GM18873 (cell line): ENCODE data around the gene RPRD1A.
"Not testable (repeated sequence)": the region's sequence is repeated elsewhere in the genome, so short reads cannot be mapped to it uniquely, and the experiment has no call there.

Experiments
- ATAC-seq: cut with Tn5 transposase; IDR thresholded peaks from one replicate; pipeline ENCODE4 v1.9.1; 2021; ENCODE audit warnings: mild to moderate bottlenecking, moderate library complexity, moderate number of reproducible peaks; ENCODE audit not compliant: unreplicated experiment, low FRiP score

Gene RPRD1A, protein sequence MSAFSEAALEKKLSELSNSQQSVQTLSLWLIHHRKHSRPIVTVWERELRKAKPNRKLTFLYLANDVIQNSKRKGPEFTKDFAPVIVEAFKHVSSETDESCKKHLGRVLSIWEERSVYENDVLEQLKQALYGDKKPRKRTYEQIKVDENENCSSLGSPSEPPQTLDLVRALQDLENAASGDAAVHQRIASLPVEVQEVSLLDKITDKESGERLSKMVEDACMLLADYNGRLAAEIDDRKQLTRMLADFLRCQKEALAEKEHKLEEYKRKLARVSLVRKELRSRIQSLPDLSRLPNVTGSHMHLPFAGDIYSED

DNA sequence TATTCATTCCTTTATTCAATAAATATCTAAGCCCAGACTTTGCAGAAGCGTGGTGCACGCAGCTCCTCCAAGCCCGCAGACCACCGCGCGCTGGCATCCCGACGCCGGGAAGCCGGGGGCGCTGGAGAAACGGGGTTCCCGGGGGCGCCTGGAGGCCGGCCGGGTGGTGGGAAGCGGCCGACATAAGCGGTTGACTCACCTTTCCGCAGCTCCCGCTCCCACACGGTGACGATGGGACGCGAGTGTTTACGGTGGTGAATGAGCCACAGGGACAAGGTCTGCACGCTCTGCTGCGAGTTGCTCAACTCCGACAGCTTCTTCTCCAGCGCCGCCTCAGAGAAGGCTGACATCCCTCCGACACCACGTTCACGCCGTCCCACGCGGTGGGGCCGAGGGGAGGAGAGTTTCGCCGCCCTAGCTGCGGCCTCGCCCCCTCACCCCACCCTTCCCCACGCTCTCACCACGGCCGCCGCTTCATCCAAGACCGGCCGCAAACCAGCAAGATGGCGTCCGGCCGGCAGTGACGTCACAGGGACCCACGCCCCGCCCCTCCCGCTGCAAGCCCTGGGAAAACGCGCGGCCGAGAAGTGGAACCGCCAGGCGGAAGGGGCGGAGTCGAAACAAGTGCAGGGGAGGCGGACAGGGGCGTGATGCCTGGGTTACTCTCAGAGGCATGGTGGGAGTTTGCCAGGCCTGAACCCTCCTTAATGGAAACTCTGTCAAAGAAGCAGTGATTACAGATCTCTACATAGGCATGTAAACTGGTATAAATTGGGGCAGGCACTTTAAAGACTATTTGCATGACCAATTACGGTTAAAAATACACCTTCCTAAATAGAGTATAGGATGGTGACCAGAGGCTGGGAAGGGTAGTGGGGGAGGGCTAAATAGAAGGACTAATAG lies at the start of gene RPRD1A:
TSS of gene RPRD1A (minus strand) at position 505 of the 903 bp plus-strand sequence. CDS start at position 350, 155 bp downstream.
- ATAC-seq, result peak; percentile 91

DNA sequence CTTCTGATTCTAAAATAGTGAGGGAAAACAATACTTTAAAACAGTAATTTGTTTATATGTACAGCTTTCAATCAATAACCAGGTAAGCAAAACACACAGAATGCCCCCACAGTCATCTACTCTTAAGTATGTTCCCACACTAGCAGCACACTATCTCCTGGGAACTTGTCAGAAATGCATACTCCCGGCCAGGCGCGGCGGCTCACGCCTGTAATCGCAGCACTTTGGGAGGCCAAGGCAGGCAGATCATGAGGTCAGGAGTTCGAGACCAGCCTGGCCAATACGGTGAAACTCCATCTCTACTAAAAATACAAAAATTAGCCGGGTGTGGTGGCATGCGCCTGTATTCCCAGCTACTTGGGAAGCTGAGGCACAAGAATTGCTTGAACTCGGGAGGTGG lies 49.4 kb upstream of the RPRD1A start:
- ATAC-seq, result not testable (repeated sequence)

DNA sequence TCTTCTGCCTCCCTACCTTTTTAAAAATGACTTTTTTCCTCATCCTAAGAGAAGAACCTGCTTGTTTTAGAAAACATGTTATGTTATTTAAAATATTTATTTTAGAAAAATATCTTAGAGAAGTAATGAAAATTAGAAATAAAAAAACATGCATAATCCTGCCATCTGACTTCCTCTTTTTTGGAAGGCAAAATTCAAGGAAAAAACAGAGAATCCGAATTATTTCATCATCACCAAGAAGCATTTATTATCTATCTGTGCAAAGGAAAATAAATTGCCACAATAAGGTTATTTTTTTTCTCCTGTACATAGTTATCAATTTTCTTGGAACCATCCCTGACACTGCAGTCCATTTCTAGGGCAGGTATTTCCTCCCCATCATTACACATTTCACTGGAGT lies 47.4 kb upstream of the RPRD1A start:
- no peak for ATAC-seq

DNA sequence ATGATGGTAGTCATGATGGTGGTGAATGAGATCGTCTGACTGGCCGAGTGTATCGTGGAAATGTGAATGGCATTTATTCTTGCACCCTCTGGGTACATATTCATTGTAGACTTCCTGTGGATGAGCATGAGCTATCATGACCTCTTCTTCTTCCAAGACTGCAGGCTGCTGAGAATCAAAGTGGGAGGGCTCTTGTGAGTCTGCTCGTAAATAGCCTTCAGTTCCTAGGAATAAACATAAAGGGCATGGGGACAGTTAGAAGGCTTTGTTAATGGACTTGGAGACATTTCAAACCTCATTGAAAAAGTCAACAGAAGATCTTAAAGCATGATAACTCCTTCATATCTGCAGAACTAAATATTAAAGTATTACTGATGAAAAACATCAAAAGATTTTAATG lies 46.9 kb upstream of the RPRD1A start:
- no peak for ATAC-seq

DNA sequence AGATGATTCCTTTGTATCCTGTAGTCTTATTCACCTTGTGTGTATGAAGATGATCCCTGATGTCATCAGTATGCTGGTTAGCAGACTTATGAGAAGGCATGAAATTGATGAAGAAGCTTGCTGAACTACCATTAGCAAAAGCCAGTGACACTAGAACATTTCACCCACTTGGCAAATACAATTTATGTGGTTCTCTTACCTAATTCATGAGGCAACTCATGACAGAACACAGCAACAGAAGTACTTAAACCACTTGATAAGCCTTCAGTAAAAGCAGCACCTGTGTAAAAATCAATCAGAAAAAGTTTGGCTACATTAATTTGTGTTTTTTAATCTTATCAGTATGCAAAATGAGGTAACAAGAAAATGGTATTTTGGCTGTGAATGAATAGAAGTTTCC lies 44.9 kb upstream of the RPRD1A start:
- ATAC-seq, result no peak

DNA sequence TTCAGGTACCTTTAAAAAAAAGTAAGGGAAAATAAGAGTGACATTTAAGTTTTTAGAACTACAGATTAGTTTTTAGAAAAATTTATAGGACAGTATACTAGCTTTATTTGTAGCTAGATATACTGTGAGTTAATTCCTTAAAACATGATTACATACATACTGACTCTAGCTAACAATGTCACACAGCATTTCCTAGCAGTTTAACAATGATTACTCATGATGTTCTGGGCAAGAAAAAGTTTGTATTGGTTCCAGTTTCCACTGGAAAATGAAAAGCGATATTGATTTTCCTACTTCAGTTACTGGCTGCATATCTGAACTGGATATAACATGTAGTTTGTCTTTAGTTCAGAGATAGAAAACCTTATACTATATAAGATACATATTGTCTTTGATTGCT lies 42.4 kb upstream of the RPRD1A start:
- no peak for ATAC-seq

DNA sequence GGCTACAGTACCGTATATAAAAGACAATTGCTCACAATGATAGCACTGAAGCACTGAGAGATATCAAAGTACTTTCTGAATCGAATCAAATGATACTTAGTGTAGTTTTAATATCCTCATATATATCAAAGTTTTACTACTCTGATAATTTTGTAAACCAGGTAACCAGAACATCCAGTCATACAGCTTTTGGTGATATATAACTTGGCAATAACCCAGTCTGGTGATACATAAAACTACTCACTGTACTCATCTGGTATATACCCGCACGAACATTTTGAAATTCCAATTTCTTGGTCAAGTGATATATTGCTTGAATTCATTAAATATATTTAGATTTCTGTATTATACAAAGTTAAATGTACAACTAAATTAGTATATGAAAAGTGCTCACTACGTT lies 41.2 kb upstream of the RPRD1A start:
- no peak for ATAC-seq

DNA sequence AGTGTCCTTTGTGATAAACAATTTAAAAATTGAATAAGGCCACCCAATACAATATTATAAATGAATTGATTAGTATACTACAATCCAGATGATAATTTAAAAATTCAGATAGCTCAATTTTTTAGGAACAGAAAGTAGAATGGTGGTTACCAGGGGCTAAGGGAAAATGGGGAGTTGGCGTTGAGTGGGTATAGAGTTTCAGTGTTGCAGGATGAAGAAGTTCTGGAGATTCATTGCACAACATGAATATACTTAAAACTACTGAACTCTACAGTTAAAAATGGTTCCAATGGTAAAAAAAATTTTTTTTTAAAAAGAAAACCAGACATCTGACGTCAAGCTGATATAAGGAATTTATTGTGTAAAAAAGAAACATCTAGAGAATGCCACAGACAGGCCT lies 40.8 kb upstream of the RPRD1A start:
- no peak for ATAC-seq

DNA sequence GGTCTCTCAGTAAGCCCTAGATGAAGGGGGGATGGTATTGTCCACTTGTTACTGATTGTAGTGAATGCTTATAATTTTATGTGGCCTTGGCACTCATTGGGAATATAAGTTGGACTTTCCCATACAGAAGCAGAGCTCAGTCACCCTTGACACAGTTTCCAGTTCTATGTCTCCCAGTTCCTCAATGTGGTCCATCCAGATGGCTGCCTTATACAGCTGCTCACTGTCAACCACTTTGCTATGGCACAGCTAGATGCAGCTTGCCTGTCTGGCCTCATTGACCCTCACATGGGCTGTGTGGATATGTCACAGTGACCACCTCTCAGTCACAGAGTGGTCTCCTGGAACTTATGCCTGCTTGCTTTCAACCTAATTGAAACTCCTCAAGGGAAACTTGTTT lies 40.1 kb upstream of the RPRD1A start:
- ATAC-seq, result no peak

DNA sequence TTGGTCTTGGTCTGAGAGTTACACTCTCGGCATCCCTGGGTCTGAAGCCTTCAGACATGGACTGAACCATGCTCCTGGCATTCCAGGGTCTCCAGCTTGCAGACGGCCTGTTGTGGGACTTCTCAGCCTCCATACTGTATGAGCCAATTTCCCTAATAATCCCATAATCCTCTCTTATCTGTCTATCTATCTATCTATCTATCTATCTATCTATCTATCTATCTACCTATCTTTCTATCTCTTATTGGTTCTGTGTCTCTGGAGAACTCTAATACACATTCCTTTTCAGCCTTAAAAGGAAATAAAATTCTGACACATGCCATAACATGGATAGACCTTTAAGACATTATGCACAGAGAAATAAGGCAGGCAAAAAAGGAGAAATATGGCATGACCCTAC lies 37.4 kb upstream of the RPRD1A start:
- no peak for ATAC-seq

DNA sequence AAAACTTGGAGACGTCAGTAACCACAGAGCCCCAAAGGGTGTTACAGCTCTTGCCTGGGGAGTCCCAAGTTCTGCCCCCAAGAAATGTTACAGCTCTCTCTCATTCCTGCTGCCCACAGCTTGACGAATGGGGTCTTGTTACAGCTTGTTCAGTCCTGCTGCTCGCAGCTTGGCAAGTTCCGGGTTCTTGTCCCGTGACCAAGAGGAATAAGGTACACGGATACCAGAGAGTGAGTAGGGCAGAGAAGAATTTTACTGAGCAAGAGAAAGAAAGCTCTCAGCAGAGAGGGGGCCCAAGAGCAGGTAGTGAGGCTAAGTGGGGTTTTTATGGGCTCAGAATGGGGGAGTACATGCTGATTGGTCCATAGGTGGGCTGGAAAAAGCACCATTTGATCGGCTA lies 34.6 kb upstream of the RPRD1A start:
- no peak for ATAC-seq

DNA sequence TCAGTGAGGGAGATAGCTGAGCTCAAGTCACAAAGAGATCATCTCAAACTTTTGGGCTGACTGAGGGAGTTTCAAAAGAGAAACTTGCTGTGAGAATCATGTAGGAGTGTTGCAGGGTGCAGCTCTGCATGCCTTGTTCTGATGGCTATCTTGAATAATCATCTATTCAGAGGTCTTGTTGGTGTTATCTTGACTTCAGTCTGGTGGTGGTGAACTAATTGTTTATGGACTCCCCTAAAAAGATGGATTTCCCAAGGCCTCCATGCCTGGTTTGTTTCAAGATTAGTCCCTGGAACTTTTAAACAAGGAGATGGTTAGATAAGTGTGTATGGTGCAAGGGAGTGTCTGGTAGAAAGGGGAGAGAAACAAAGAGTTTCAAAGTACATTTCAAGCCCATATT lies 32.0 kb upstream of the RPRD1A start:
- no peak for ATAC-seq

DNA sequence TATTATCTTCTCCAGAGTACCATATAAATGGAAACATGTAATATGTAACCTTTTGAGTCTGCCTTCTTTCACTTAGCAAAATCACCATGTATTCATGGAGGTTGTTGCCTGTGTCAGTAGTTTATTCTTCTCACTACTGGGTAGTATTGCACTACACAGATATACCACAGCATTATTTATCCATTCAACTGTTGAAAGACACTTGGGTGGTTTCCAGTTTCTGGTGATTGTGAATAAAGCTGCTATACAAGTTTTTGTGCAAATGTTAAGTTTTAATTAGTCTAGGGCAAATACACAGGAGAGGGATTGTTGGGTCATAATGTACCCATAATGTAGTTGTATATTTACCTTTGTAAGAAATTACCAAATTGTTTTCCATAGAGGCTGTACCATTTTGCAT lies 29.6 kb upstream of the RPRD1A start:
- no peak for ATAC-seq

DNA sequence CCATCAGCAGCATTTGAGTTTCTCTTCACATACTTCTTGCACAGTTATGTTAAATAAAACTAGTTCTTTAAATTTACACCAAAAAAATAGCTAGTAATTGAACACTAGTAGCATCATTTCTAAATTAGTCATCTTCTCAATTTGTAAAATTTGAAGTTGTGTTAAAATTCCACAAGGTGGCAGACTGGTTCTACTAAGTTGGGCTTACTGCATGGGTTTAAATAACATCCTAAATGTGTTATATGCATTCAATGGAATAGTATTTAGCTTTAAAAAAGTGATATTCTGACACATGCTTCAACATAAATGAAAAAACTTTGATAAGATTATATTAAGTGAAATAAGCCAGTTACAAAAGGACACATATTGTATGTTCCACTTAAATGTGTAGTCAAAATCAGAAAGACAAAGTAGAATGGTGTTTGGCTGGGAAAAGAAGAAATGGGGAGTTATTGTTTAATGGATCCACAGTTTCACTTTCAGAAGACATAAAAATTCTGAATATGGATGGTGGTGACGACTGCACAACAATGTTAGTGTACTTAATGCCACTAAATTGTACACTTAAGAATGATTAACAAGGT lies 28.7 kb upstream of the RPRD1A start:
- no peak for ATAC-seq

DNA sequence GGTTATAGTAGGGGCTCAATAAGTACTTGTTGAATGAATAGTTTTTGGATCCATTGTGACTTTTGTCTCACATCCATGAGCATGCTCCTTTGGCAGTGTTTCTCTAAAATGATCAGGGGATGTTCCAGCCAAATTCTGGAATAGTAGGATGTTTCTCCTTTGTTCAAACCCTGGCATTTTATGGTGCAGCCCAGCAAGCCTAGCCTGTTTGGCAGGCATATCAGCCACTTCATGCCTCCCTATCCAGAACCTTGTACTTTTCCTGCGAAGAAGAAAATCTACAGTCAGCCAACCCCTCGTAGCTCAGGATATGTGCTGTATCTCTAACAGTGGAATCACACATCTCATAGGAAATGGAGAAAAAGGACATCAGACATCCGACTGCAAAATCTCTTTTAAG lies 27.1 kb upstream of the RPRD1A start:
- no peak for ATAC-seq

DNA sequence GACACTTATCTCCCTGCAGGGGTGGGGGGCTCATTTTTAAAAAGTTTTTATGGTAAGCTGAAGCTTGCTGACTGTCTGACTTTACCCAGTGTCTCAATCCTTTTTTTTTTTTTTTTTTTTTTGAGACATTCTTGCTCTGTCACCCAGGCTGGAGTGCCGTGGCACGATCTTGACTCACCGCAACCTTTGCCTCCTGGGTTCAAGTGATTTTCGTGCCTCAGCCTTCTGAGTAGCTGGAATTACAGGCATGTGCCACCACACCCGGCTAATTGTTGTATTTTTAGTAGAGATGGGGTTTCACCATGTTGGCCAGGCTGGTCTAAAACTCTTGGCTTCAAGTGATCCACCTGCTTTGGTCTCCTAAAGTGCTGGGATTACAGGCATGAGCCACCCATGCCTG lies 24.8 kb upstream of the RPRD1A start:
- ATAC-seq, result not testable (repeated sequence)

DNA sequence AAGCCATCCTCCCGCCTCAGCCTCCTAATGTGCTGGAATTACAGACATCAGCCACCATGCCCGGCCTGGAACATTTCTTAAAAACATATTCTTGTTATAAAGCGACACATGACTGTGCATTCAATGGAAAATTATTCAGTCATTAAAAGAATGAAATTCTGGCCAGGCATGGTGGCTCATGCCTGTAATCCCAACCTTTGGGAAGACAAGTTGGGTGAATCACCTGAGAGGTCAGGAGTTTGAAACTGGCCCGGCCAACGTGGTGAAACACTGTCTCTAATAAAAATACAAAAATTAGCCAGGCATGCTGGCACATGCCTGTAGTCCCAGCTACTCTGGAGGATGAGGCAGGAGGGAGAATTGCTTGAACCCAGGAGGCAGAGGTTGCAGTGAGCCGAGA lies 21.6 kb upstream of the RPRD1A start:
- ATAC-seq, result no peak

DNA sequence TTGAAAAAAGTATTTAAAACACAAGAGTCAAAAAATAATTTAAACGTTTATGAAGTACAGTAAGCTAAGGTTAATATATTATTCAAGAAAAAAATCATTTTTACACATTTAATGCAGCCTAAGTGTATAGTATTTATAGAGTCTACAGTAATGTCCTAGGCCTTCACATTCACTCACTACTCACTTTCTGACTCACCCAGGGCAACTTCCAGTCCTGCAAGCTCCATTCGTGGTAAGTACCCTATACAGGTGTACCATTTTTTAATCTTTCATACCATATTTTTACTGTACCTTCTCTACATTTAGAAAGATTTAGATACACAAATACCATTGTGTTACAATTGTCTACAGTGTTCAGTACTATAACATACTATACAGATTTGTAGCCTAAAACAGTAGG lies 20.9 kb upstream of the RPRD1A start:
- ATAC-seq, result no peak

DNA sequence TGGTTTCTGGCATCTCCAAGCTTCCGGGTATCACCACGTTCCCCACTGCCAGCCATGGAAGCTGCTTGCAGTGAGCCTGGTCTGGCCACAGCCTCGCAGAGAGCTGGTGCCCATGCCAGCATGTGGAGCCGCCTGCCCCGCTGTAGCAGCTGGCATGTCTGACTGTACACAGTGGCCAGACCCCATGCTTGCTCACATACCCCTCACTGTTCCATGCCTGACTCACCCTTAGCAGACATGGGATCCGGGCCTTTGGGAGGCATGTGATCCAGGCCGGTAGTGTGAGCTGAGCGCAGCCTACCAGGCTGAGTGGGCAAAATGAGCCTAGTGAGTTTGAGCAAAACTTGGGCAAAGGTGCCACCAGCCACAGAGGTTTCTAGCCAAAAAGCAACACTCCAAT lies 18.8 kb upstream of the RPRD1A start:
- ATAC-seq, result no peak

DNA sequence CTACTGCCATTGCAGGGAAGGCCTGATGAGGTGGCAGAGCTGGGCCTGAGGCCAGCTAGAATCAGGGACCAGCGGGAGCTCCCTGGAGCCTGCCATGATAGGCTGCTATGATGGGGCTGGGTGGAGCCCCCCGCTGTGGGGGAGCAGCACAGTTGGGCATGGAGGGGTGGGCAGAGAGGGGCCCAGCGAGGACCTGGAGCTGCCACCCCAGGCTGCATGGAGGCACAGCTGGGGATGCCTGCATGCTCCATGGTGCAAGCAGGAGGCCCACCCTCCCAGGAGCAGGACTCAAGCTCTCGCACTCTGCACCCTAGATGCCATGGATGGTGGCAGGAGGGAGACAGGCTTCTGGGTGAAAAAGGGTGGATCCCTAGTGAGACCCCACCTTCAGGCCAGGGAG lies 17.8 kb upstream of the RPRD1A start:
- no peak for ATAC-seq

DNA sequence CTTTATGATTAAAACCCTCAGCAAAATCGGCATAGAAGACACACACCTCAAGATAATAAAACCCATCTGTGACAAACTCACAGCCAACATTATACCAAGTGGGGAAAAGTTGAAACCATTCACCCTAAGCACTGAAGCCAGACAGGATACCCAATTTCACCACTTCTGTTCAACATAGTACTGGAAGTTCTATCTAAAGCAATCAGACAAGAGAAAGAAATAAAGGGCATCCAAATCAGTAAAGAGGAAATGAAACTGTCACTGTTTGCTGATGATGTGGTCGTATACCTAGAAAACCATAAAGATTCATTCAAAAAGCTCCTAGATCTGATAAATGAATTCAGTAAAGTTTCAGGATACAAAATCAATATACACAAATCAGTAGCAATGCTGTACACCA lies 16.4 kb upstream of the RPRD1A start:
- no peak for ATAC-seq
